GM21423 (cell line): Measurements from ENCODE around the gene SNAP25.

Experiments used
- ATAC-seq: cut with Tn5 transposase; IDR thresholded peaks from one replicate; pipeline ENCODE4 v1.9.1; 2021; ENCODE audit warnings: mild to moderate bottlenecking, moderate library complexity; ENCODE audit not compliant: unreplicated experiment

SNAP25 gene

DNA sequence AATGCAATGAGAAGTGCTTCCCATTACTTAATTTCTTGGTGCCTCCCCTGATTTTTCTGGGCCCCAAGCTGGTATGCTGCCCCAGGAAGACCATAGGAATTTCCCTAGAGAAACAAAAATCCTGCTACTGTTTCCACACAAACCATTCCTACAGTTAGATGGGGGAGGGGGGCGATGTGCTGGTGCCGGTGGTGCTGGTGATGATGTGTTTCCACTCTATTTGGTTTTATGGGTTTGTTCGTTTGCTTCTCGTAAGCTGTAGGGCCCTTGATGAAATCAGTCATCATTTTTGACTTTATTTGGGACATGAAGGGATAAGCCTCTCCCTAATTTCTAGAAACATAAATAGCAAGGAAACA lies 110.2 kb downstream of the SNAP25 start:
- ATAC-seq: no peak

DNA sequence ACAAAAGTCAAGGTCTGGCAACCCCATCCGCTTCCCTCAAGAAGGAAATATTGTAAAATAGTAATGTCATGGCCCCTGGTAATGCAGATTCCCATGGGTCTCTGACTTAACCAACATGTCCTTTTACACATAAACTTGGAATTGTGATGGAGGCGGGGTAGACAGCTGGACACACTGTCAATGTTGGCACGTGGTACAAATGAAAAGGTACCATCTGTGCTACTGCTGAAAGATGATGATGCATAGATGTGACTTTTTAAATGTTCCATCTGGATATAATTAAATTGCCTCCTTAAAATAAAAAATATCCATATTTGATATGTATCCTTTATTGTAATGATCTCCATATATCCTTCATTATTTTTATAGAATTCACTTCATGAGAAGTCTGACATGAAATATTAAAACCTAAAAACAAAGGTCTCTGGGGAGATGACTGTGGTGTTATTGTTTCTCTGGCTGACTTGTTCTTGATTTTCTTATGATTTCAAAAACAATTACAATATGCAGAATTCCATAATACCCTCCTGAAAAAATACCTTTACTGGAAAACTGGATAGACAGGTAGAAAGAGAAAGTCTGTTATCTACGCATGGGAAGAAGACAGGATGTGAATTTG lies 110.9 kb downstream of the SNAP25 start:
- ATAC-seq: no peak

DNA sequence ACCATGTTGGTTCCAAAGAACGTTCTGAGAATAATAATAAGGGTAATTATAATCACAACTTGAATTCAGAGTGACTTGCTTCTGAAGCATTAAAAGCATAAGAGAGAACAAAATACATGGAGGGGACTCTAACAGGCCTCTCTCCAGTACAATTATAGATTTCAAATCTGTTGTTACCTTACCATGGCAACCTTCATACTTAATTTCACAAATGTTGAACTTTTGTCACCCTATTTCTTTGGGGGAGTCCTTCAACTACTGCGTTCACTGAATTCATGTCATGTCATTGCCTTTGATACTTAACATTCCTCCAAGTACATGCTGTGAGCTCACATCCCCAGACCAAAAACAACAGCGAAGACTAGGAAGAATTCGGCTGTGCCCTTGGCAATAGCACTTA lies 111.4 kb downstream of the SNAP25 start:
- ATAC-seq: no peak

DNA sequence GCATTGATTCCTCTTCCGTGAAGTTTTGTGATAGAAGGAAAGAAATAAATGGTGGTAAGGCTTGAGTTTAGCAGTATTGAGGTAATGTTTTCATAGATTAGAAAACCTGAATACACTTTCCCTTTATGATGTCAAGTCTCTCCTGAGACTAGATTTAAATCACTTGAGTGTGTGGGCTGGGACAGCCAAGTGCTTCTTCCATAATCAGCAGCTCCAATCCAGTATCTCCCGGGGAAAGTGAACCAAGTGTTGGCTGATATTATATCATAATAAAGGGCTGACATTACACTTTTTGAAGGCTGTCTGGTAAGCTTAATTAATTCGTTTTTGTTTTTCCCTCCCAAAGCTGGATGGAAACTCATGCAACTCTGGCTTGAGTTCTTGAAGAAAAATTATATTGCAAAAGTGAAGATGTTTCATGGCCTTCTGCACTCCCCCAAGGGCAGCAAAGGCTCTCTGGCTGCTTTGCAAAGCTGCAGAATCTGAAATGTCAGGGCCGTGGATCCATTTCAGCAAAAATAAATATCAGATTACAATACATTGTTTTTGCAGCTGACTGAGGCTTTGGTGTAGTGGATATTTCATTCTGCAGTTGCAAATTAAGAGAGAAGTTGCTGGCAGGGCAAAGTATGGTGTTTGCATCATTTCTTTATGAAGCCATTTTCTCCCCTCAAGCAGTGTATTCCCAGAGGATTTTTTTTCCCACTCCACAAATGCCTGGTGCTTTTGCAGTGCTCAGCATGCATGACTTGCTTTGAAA lies 114.2 kb downstream of the SNAP25 start:
- ATAC-seq: no peak

DNA sequence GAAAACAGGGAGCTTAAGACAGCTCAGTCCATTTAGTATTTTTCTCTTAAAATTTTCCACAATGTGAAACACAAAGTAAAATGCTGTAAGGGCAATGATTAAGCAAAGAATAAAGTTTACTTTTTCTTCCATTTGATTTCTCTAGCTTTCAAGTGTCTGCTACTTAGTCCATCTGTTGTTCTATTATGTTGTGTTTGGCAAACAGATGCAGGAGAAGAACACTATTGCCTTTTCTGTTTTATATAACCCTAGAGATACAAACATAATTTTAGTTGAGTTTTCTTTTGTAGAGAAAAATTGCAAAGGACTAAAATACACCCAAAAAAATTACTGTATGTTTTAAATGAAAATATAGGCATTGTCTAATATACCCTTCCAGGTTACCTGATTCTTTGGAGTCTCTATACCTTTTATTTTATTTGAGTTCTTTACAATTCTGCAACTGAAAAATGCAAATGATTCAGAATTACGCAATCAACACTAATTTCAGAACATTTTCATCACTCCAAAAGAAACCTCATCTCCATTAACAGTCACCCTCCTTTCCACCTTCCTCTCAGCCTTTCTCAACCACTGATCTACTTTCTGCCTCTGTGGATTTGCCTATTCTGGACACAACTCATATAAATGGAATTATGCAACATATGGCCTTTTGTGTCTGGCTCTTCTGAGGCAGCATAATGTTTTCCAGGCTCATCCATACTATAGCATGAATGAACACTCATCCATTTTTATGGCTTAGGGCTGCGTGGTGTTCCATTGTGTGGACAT lies 118.5 kb downstream of the SNAP25 start:
- no peak for ATAC-seq

DNA sequence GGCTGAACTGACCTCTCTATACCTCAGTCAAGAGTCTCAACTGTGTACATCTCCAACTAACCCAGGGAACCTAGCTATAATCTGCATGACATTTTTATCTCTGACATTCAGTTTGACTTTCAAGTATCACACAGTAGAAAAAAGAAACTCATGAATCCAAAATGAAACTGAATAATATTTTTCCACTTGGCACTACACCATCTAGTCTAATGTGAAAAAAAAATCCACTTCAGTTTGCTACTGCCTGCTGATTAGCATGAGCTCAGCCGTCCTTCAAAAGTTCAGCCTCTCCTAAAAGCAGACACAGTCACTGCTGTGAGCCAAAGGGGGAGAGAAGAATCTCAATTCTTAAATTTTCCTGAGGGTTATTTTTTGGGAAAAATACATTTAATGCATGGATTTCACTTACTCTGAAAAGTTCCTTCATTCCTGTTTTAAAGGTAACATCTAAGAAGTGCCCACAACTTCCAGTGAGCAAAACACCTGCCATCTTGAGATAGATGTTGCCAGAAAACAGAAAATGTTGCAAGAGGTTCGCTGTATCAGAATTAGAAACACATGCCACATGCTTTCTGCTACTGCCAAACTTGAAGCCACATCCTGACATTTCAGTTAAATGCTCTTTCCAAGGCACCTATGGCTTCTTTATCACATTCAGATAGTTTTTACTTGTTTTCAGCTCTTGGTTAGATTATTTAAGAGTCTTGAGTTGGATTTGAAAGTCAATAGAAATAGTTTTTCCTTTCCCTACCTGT lies 120.0 kb downstream of the SNAP25 start:
- ATAC-seq: no peak

DNA sequence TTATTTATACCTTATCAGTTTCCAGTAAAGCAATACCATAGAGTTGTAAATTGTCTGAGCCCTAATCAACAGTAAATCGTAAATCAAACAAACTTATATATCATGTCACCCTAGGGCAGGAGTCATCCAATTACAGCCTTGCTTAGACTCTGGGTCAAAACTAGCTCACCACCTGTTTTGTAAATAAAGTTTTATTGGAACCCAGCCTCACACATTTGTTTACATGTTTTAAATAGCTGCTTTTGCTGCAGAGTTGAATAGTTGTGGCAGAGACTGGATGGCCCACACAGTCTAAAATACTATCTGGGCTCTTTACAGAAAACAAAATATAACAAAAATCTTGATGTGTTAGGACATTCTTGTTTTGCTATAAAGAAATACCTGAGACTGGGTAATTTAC lies 121.0 kb downstream of the SNAP25 start:
- ATAC-seq: no peak

DNA sequence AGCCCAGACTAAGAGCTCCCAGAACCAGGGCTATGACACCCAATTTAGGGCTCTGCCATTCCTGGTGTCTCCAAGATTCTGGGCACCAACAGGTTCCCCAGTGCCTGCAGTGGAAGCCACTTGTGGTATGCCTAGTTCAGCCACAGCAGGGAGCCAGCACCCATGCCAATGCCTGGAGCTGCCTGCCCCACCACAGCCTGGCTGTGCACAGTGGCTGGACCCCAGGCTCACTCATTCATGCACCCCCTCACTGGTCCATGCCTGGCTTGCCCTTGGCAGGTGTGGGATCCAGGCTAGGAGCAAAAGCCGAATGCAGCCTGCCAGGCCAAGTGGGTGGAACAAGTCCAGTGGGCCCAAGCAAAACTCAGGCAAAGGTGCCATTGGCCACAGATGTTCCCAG lies 123.5 kb downstream of the SNAP25 start:
- no peak for ATAC-seq

DNA sequence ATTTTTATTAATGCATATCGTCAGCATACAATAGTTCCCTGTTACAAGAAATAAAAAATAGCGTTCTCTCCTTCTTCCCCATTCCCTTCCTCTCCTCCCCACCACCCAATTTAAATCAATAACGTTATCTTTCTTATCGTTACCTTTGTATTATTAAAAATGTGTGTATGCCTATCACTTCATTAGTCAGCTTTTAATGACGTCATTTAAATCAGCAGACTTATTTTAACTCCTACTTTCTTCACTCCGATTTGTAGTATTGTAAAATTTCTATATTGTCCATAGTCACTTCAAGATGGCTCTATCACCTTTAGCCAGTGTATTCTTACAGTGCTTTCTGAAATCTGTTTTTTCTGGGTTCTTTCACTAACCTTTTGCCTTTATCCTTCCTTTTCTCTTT lies 126.3 kb downstream of the SNAP25 start:
- ATAC-seq: no peak

DNA sequence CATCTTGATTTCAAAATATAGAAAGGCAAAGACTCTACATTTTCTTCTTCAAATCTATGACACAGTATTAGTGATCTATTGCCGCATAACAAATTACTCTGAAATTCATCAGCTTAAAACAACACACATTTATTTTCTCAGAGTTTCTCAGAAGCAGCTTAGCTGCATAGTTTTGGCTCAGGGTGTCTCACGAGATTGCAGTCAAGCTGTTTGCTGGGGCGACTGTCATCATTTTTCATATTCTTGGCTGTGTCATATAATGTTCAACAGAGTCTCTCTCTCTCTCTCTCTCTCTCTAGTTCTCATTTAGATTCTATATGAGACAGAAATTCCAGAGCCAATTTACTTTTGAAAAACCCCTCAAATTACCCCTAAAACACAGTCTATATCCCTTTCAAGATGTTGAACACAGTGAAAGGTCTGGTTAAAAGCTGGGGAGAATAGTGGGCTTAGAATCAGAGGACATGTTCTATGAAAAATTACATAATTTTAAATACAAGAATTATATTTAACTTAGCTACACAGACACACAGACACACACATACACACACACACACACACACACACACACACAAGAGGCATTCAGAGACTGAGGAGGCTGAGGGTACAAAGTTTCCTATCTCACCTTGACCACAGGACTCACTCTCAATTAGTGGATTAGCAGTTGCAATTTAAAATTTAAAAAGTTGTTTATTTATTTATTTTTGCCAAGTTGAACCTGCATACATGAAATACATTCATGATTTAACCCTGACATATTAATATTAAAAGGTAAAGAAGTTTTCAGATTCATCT lies 128.7 kb downstream of the SNAP25 start:
- no peak for ATAC-seq

DNA sequence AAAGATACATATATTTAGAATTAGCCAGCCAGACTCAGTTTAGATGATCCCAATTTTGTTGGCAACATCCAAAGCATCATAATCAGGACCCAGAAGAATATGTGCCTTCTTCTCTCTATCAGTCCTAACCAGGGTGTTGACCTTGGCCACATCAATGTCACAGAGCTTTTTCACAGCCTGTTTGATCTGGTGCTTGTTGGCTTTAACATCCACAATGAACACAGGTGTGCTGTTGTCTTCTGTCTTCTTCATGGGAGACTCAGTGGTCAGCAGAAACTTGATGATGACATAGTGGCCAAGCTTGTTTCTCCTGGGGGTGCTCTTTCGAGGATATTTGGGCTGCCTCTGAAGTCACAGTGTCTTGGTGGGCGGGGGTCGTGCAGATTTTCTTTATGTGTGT lies 130.5 kb downstream of the SNAP25 start:
- no peak for ATAC-seq

DNA sequence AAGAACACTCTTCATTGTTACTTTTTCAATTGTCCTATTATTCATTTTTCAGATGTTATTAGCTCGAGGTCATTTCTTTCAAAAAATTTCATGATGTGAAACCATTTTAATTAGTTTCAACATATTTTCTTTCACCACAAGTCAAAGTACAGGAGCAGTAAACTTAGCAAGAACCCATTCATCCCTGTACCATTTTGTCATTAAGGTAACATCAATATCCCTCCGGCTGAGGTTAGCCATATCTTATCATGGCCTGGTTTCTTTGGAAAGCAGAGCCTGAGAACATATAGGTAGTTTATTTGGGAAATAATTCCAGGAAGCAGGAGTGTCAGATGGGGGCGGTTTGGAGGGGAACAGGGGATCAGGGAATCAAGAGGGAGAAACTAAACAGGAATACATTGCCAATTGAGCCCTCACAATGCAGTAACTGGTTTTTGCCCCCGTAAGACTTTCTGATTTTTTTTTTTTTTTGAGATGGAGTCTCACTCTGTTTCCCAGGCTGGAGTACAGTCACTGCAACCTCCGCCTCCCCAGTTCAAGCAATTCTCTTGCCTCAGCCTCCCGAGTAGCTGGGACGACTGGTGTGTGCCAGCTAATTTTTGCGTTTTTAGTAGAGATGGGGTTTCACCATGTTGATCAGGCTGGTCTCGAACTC lies 131.7 kb downstream of the SNAP25 start:
- no peak for ATAC-seq

DNA sequence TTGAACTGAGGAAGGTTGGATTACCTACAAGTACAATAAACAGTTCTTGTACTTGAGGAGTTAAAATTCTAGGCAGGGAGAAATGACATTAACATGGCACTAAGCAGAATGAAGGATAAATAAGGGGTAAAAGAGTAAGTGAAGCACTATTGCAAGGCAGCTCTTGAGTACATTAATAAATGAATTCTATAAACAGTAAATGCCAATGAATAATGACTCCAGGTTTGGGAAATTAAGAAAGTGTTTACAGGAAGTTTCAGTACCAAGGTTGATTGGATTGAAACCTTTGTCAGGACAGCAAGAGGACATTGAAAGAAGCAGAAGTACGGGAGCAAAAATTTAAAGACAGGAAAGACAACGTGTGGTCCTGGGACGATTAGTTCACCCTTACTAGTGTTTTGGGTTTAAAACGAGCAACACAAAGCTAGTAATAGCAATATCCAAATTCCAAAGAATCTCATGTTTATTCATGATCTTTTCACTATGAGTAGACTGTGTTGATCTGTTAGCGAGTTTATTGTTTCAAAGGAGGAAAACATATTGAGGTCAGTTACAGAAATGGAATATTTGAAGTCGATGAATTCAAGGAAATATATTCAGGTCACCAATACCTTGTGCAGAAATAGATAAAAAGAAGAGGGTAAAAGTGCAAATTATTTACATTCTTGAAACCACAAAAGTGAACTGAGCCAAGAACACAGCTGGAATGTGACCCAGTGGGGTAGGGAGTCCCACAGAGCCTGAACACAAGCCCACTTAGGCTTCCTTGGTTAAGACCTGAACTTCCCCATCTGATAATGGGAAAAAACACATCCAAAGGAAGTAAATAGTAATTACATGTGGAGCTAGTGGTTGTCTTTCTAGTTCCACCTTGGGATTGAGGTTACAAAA lies 134.5 kb downstream of the SNAP25 start:
- ATAC-seq: no peak

DNA sequence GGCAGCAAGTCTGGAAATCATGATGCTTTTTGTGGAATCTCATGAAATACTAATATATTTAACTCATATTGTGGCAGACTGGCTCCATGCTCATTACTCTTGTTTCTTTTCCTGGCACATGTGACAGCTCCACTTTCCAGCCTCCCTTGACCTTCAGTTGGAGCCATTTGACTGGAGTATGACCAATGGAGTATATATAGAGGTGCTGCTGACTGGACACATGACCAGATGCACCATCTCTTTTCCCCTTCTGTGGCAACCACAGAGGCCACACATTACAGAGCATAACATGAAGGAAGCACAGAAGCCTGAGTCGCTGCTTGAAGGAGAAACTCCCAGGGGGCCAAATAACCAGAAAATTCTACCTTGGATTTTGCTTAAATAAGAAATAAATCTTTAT lies 138.0 kb downstream of the SNAP25 start:
- ATAC-seq: no peak
